Esophagus squamous epithelium (tissue), 5 donors: ENCODE data around the gene CAMK2D. TPM values are rescaled to one million over a fixed set of nuclear protein-coding genes. Genes with fewer than 3 reads are reported as not detected.

Experiments
- DNase-seq: peaks from one replicate; lab custom pipeline; 2025; lab: John Stamatoyannopoulos, UW
- H3K27ac ChIP-seq, 4 donors: fragments of 200-600 bp; sonication (generic); one replicate each; pipeline ENCODE4 v1.5.1; 2016 to 2019; ENCODE audit warnings: mild to moderate bottlenecking in 1 of 4
- H3K27me3 ChIP-seq, 4 donors: fragments of 200-600 bp; sonication (generic); 1 replicate in 3 of 4; 2 replicates in 1 of 4; pipeline versions ENCODE4 v1.5.1 to v1.6.0; 2017 to 2021; ENCODE audit warnings: antibody characterized with exemption in 1 of 4
- H3K36me3 ChIP-seq, 3 donors: fragments of 200-600 bp; sonication (generic); one replicate each; pipeline ENCODE4 v1.5.1; 2016 to 2019
- H3K4me1 ChIP-seq, 3 donors: fragments of 200-600 bp; sonication (generic); one replicate each; pipeline ENCODE4 v1.5.1; 2017 to 2019
- H3K4me3 ChIP-seq, 4 donors: fragments of 200-600 bp; sonication (generic); 1 replicate in 3 of 4; 2 replicates in 1 of 4; pipeline ENCODE4 v1.5.1; 2016 to 2019; ENCODE audit warnings: mild to moderate bottlenecking in 2 of 4, moderate library complexity in 1 of 4
- H3K9me3 ChIP-seq, 3 donors: fragments of 200-600 bp; sonication (generic); one replicate each; pipeline ENCODE4 v1.5.1; 2016 to 2019
- POLR2A ChIP-seq, 4 donors: fragments of 450-650 bp; IDR thresholded peaks; one replicate each; pipeline ENCODE4 v1.6.1; 2017; ENCODE audit warnings: antibody characterized with exemption in 4 of 4, mild to moderate bottlenecking in 4 of 4, moderate library complexity in 3 of 4
- WGBS, 2 donors: methylation state at CpG; one replicate each; pipeline ENCODE4 v1.1.5; 2018; 5-methylcytosine and 5-hydroxymethylcytosine counted together
- intact Hi-C: fragments of 100-400 bp; cut with DNase I; formaldehyde crosslinking; loops from one replicate; pipeline ENCODE4 v1.15.0; 2022
- total RNA-seq, 4 donors: library from RNA; depleted of rRNA; stranded (reverse); fragments of >200 nt; gene quantifications; one replicate each; pipeline ENCODE4 v1.1.0, GENCODE V29; 2016
- TF ChIP-seq, protein P1 (sequence below), 6 experiments: fragments of 450-650 bp in 4 of 6; fragments of 200-600 bp in 2 of 6; sonication (generic) in 2 of 6; IDR thresholded peaks; one replicate each; pipeline ENCODE4 v1.5.1; 2016 to 2019; ENCODE audit warnings: antibody characterized with exemption in 6 of 6, mild to moderate bottlenecking in 4 of 6, moderate library complexity in 4 of 6
- donor health status: DM: yes; HTN: yes; CAD: no.

The CAMK2D gene
- total RNA-seq, 4 donors from 2014 or later = 30.7 to 47.7 (median 38.2) TPM

DNA sequence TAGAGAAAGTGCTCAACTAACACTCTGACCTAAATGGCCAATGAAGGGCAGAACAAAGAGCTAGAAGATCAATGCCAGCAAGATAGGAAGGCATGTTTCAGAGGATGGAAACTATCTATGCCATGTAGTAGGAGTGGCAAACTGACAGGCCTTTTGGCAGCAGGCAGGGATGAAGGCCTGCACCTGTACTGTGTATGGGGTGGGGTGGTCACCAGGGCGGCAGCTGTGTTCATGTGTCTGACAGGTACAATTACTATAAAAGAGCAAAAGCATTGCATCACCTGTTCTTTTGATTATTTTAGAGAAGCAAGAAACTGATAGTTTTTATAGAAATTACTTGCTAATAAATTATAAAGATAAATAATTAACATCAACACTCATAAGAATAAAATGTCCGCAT is 239.1 kb downstream of the CAMK2D start:
- Histone ChIP-seq H3K27me3 (no peaks in the 10 kb centered on the region), H3K4me3 (no peak overlapping the region), H3K4me1 (no peaks in the 10 kb centered on the region), H3K27ac (no peak overlapping the region), H3K9me3 (no peaks in the 10 kb centered on the region), H3K36me3 (peaks cover 0 to 72% (median 0%) of the 10 kb centered on the region in 3 donors)
- intact Hi-C loops = no loop called here
- no peak for DNase-seq
- TF ChIP-seq, protein P1, sequence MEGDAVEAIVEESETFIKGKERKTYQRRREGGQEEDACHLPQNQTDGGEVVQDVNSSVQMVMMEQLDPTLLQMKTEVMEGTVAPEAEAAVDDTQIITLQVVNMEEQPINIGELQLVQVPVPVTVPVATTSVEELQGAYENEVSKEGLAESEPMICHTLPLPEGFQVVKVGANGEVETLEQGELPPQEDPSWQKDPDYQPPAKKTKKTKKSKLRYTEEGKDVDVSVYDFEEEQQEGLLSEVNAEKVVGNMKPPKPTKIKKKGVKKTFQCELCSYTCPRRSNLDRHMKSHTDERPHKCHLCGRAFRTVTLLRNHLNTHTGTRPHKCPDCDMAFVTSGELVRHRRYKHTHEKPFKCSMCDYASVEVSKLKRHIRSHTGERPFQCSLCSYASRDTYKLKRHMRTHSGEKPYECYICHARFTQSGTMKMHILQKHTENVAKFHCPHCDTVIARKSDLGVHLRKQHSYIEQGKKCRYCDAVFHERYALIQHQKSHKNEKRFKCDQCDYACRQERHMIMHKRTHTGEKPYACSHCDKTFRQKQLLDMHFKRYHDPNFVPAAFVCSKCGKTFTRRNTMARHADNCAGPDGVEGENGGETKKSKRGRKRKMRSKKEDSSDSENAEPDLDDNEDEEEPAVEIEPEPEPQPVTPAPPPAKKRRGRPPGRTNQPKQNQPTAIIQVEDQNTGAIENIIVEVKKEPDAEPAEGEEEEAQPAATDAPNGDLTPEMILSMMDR (IDR thresholded peaks at IDR 0.05) = no peak
- TF ChIP-seq POLR2A (IDR thresholded peaks at IDR 0.05) = no peak
- WGBS, 2 donors = 98 to 100% methylated on average over 2 of the region's 2 CpGs

DNA sequence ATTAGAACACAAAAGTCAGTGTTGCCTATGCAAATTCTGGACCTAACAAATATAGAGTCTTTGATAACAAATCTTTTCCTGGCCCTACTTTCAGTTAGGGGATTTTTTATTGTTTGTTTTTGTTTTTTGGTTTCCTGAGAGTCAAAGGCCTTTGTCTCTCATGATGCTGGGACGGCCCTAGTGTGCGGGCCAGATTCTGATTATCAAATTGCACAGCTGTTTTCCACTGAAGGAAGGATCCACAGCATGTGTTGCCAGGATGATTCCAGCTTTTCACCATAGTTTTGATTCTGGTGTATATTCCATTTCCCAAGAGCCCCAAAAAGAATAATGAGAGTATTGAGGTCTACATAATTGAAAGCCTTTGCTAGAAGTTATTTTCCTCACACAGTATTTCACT is 248.2 kb downstream of the CAMK2D start:
- Histone ChIP-seq H3K27me3 (no peaks in the 10 kb centered on the region), H3K36me3 (peaks cover 0 to 81% (median 6%) of the 10 kb centered on the region in 3 donors), H3K4me1 (no peaks in the 10 kb centered on the region), H3K27ac (no peak overlapping the region), H3K4me3 (no peak overlapping the region), H3K9me3 (no peaks in the 10 kb centered on the region)
- WGBS, 2 donors = 71 to 93% methylated on average over 2 of the region's 2 CpGs
- intact Hi-C loops = no loop called here
- no peak for DNase-seq
- no peak for TF ChIP-seq POLR2A (IDR thresholded peaks at IDR 0.05)
- TF ChIP-seq, protein P1 (IDR thresholded peaks at IDR 0.05) = no peak

- Histone ChIP-seq H3K9me3 (no peaks in the 10 kb centered on the region), H3K4me3 (no peak overlapping the region), H3K27me3 (no peaks in the 10 kb centered on the region), H3K27ac (no peak overlapping the region), H3K4me1 (no peaks in the 10 kb centered on the region), H3K36me3 (peaks cover 0 to 80% (median 6%) of the 10 kb centered on the region in 3 donors)
- DNase-seq = no peak
- WGBS, 2 donors = 95 to 100% methylated on average over 6 of the region's 6 CpGs
- TF ChIP-seq, protein P1 (IDR thresholded peaks at IDR 0.05) = no peak
- no peak for TF ChIP-seq POLR2A (IDR thresholded peaks at IDR 0.05)
- intact Hi-C loops = no loop called here
These were observed 248.7 kb downstream of the CAMK2D start for GRCh38 chr4:113512880-113513279.

DNA sequence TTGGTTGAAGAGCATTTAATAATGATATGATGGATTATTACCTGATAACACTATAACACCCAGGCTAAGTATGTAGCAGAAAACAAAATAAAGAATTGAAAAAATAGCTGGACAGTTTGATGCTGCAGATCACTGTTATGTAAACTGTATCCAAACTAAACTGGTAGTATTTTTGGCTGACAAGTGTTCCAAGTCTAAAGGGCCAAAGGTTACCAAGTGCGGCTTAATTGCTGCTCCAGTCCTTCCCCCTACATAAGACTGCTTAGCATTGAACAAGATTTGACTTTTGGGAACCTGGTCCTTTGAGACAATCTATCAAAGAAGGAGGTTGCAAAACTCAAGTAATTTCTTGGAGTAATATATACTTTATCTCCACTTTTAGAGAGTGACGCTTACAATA is 249.6 kb downstream of the CAMK2D start:
- peaks cover 0 to 80% (median 6%) of the 10 kb centered on the region in 3 donors for H3K36me3 ChIP-seq

GRCh38 chr4:113509851-113510250 is 251.7 kb downstream of the CAMK2D start:
- Histone ChIP-seq H3K9me3 (no peaks in the 10 kb centered on the region), H3K27me3 (no peaks in the 10 kb centered on the region), H3K36me3 (peaks cover 0 to 71% (median 6%) of the 10 kb centered on the region in 3 donors), H3K4me1 (no peaks in the 10 kb centered on the region), H3K4me3 (no peak overlapping the region), H3K27ac (no peak overlapping the region)
- no peak for DNase-seq
- 95 to 100% methylated on average over 1 of the region's 1 CpG for WGBS, 2 donors
- intact Hi-C loops = no loop called here
- no peak for TF ChIP-seq POLR2A (IDR thresholded peaks at IDR 0.05)
- TF ChIP-seq, protein P1 (IDR thresholded peaks at IDR 0.05) = no peak

More for the DNA sequence above, 249.6 kb downstream of the CAMK2D start:
- Histone ChIP-seq H3K27ac (no peak overlapping the region), H3K9me3 (no peaks in the 10 kb centered on the region), H3K4me1 (no peaks in the 10 kb centered on the region), H3K4me3 (no peak overlapping the region), H3K27me3 (no peaks in the 10 kb centered on the region)
- intact Hi-C loops = no loop called here
- WGBS, 2 donors = 89 to 93% methylated on average over 2 of the region's 2 CpGs
- no peak for DNase-seq
- TF ChIP-seq POLR2A (IDR thresholded peaks at IDR 0.05) = no peak
- TF ChIP-seq, protein P1 (IDR thresholded peaks at IDR 0.05) = no peak
